GM12891 (cell line): Measurements from ENCODE around the gene TSACC.

Experiments
- PAX5 ChIP-seq: IDR thresholded peaks from 2 replicates; pipeline ENCODE4 v1.6.1; 2011; ENCODE audit warnings: low read length, moderate library complexity, mild to moderate bottlenecking; ENCODE audit not compliant: insufficient read depth, severe bottlenecking
- POLR2A ChIP-seq: IDR thresholded peaks from 2 replicates; pipeline ENCODE4 v1.6.1; 2011; ENCODE audit warnings: low read depth, low read length, control low read depth
- POLR2AphosphoS5 ChIP-seq: IDR thresholded peaks from 2 replicates; pipeline ENCODE4 v1.6.1; 2011; ENCODE audit warnings: low read depth, low read length, control low read depth
- SPI1 ChIP-seq: IDR thresholded peaks from 2 replicates; pipeline ENCODE4 v1.6.1; 2011; ENCODE audit warnings: low read depth, low read length, control low read depth
- TAF1 ChIP-seq: IDR thresholded peaks from 2 replicates; pipeline ENCODE4 v1.6.1; 2011; ENCODE audit warnings: low read depth, low read length, control low read depth

- TF ChIP-seq POLR2AphosphoS5 (no peak), SPI1 (no peak), TAF1 (no peak), POLR2A (no peak), PAX5 (no peak)
Observed at GRCh38 chr1:156371553-156372264, 33.4 kb downstream of the TSACC start.
